K562 (cell line): ENCODE data around the gene TRIM71. TPM values are rescaled to one million over a fixed set of nuclear protein-coding genes. Genes with fewer than 3 reads are reported as not detected.

Experiments
- ATAC-seq: fragments of 200-7000 bp; cut with Tn5 transposase; 3 replicates; pipeline ENCODE4 v1.9.1; 2020; ENCODE audit warnings: moderate library complexity
- BruUV-seq: library from RNA; stranded (reverse); fragments of 400-500 nt; replicated peaks from 2 replicates; lab custom pipeline; 2021; lab: Mats Ljungman, UMichigan
- CTCF ChIA-PET: fragments of 300-600 bp; formaldehyde crosslinking; extraction: SDS; loops from one replicate; lab custom pipeline; 2021; ENCODE audit warnings: low intra/inter-chr PET ratio; lab: Yijun Ruan, JAX
- POLR2A ChIA-PET: fragments of 300-600, 350-650 bp; sonication (Branson Sonifier 250); formaldehyde crosslinking; extraction: SDS; loops from one replicate; lab custom pipeline; 2021; ENCODE audit warnings: antibody characterized with exemption, inconsistent platforms; lab: Yijun Ruan, JAX
- DNase-seq, 4 experiments: peaks; one replicate each; pipeline versions ENCODE4 v3.0.0 to v3.0.0-alpha.2; 2011 to 2018; ENCODE audit warnings: low spot score in 3 of 4, mixed read lengths in 3 of 4; ENCODE audit errors: extremely low read depth in 1 of 4
- FAIRE-seq: peaks from 2 replicates; lab custom pipeline; 2011; peaks lifted over from hg19 to GRCh38; lab: Jason Lieb, UNC
- H2AFZ ChIP-seq: 2 replicates; pipeline ENCODE4 v1.6.0; 2011; ENCODE audit warnings: low read depth, low read length, control low read depth, inconsistent platforms
- H3K27ac ChIP-seq: fragments of 200-600 bp; 3 replicates; pipeline ENCODE4 v1.8.0; 2011; ENCODE audit warnings: low read depth, mild to moderate bottlenecking, control low read depth, inconsistent platforms, low read length, moderate library complexity, mixed read lengths; ENCODE audit errors: extremely low read depth
- H3K27me3 ChIP-seq, 2 experiments: fragments of 300-600 bp in 1 of 2; 2 replicates in 1 of 2; 3 replicates in 1 of 2; pipeline versions ENCODE4 v1.6.0 to v1.8.0; 2011; ENCODE audit warnings: inconsistent platforms in 2 of 2, low read length in 2 of 2, mild to moderate bottlenecking in 1 of 2, mixed read lengths in 1 of 2, moderate library complexity in 1 of 2; ENCODE audit not compliant: control insufficient read depth in 2 of 2, insufficient read depth in 2 of 2
- H3K36me3 ChIP-seq: fragments of 300-600 bp; 3 replicates; pipeline ENCODE4 v1.8.0; 2011; ENCODE audit warnings: mild to moderate bottlenecking, low read length, inconsistent platforms; ENCODE audit not compliant: control insufficient read depth, insufficient read depth
- H3K4me1 ChIP-seq, 2 experiments: fragments of 200-600 bp in 1 of 2; replicated peaks in 1 of 2; 2 replicates in 1 of 2; 3 replicates in 1 of 2; pipeline versions ENCODE4 v1.5.1 to v1.8.0; 2011; ENCODE audit warnings: inconsistent platforms in 2 of 2, low read length in 2 of 2, mild to moderate bottlenecking in 1 of 2, mixed read lengths in 1 of 2, moderate library complexity in 1 of 2; ENCODE audit not compliant: control insufficient read depth in 2 of 2, insufficient read depth in 2 of 2
- H3K4me2 ChIP-seq: 2 replicates; pipeline ENCODE4 v1.6.1; 2011; ENCODE audit warnings: low read length, control low read depth, inconsistent platforms, mixed read lengths; ENCODE audit not compliant: insufficient read depth
- H3K4me3 ChIP-seq: fragments of 200-600 bp; sonication (generic), shearing (Covaris generic); 2 replicates; pipeline ENCODE4 v1.5.1; 2016; ENCODE audit warnings: control low read depth, inconsistent platforms
- H3K79me2 ChIP-seq: fragments of 200-600 bp; 3 replicates; pipeline ENCODE4 v1.8.0; 2011; ENCODE audit warnings: low read length, inconsistent platforms; ENCODE audit not compliant: control insufficient read depth, insufficient read depth
- H3K9ac ChIP-seq, 2 experiments: 2 replicates each; pipeline versions ENCODE4 v1.6.0 to v1.6.1; 2011; ENCODE audit warnings: low read depth in 2 of 2, low read length in 2 of 2, control low read depth in 1 of 2, inconsistent platforms in 1 of 2, mild to moderate bottlenecking in 1 of 2, mixed read lengths in 1 of 2; ENCODE audit not compliant: insufficient read depth in 1 of 2
- H3K9me1 ChIP-seq: one replicate; pipeline ENCODE4 v1.6.0; 2011; ENCODE audit warnings: inconsistent platforms, mild to moderate bottlenecking, low read length, moderate library complexity; ENCODE audit not compliant: control insufficient read depth, insufficient read depth
- H3K9me3 ChIP-seq: replicated peaks from 2 replicates; pipeline ENCODE4 v1.5.1; 2011; ENCODE audit warnings: low read depth, low read length, inconsistent platforms; ENCODE audit not compliant: control insufficient read depth, insufficient read depth
- H4K20me1 ChIP-seq: replicated peaks from 2 replicates; pipeline ENCODE4 v1.6.1; 2011; ENCODE audit warnings: low read length, inconsistent platforms, mixed read lengths; ENCODE audit not compliant: control insufficient read depth, insufficient read depth
- BMI1 ChIP-seq: fragments of 150-350 bp; IDR thresholded peaks from 2 replicates; pipeline ENCODE4 v1.6.1; 2014; ENCODE audit warnings: low read length
- CBX2 ChIP-seq: fragments of 200-600 bp; sonication (generic); IDR thresholded peaks from one replicate; pipeline ENCODE4 v1.6.1; 2012; ENCODE audit warnings: mild to moderate bottlenecking, low read length, inconsistent platforms; ENCODE audit not compliant: insufficient read depth, poor library complexity, severe bottlenecking
- CBX8 ChIP-seq: fragments of 200-600 bp; sonication (generic); IDR thresholded peaks from 2 replicates; pipeline ENCODE4 v1.6.1; 2012; ENCODE audit warnings: borderline replicate concordance, mixed run types, low read depth, mild to moderate bottlenecking, moderate library complexity, mixed read lengths, low read length, control low read depth, inconsistent platforms; ENCODE audit not compliant: poor library complexity, severe bottlenecking; ENCODE audit errors: extremely low read depth
- HMBOX1 ChIP-seq: sonication (generic); IDR thresholded peaks from 2 replicates; pipeline ENCODE4 v1.6.1; 2016
- ZNF3 ChIP-seq: fragments of 250-450 bp; sonication (Bioruptor Pico); IDR thresholded peaks from 2 replicates; pipeline ENCODE4 v1.5.0; 2021; ENCODE audit warnings: mild to moderate bottlenecking, moderate library complexity
- WGBS: fragments of 100-300 bp; shearing (Covaris generic); methylation state at CpG from one replicate; pipeline ENCODE4 v1.1.6; 2016; ENCODE audit warnings: low coverage, mixed read lengths; ENCODE audit not compliant: insufficient coverage; ENCODE audit errors: missing lambda C conversion rate; 5-methylcytosine and 5-hydroxymethylcytosine counted together
- in situ Hi-C: fragments of 300-500 bp; cut with MboI; formaldehyde crosslinking; loops from 4 replicates; pipeline ENCODE4 v1.15.0; 2018; ENCODE audit warnings: inconsistent platforms, mixed read lengths
- intact Hi-C: fragments of 100-400 bp; cut with micrococcal nuclease; formaldehyde crosslinking; loops from 2 replicates; pipeline ENCODE4 v1.14.2; 2022
- polyA plus RNA-seq, 8 experiments: library from polyadenylated mRNA; depleted of rRNA in 4 of 8; stranded (reverse) in 5 of 8; unstranded in 3 of 8; fragments of >200 nt; fragmentation: Nextera tagmentation in 2 of 8; fragmentation: Illumina TruSeq in 1 of 8; extraction: Ambion mirVana in 2 of 8; extraction: Trizol in 1 of 8; gene quantifications; 2 replicates each; pipeline versions ENCODE4 v1.2.1 to v1.2.3, GENCODE V29; 2011 to 2014; ENCODE audit warnings: inconsistent platforms in 1 of 8, missing spikeins in 1 of 8
- total RNA-seq, 7 experiments: library from RNA; depleted of rRNA in 6 of 7; stranded (reverse); fragments of >200 nt in 6 of 7; fragmentation: Illumina TruSeq in 2 of 7; extraction: Trizol in 2 of 7; gene quantifications; 2 replicates each; pipeline versions ENCODE4 v1.2.1 to v1.2.3, GENCODE V29; 2011 to 2021; ENCODE audit warnings: low replicate concordance in 1 of 7

TRIM71 gene
- total and polyA plus RNA-seq, 9 of the 15 experiments (the other 6 are each of a cell fraction or from before 2014, with no cell fraction given): 0.04 to 0.11 TPM; not detected in 7

GRCh38 chr3:32820971-32821685 is 3.3 kb downstream of the TRIM71 start:
- no TSS peak for BruUV-seq
- peaks cover 56 to 63% of the 10 kb centered on the region in 2 experiments for H3K27me3 ChIP-seq
- peaks cover 0 to 15% of the 10 kb centered on the region in 2 experiments; a peak in 2 of 5 replicates for H3K4me1 ChIP-seq
- CTCF ChIA-PET: no interaction called here
- H3K9me3 ChIP-seq: peaks cover 10% of the 10 kb centered on the region
- 4% methylated on average over 12 of the region's 12 CpGs for WGBS
- no peak overlapping the region for H3K4me3 ChIP-seq
- FAIRE-seq: peak; percentile 23
- H3K4me2 ChIP-seq: no peak overlapping the region
- no peak overlapping the region for H3K9ac ChIP-seq
- no peak; the same call in 2 of the 3 replicates for ATAC-seq
- TF ChIP-seq ZNF3 (CRISPR knock-in tag) (no peak), CBX8 (peak; percentile 96), HMBOX1 (no peak), BMI1 (peak; percentile 51; the same call in 1 of the 2 replicates), CBX2 (peak; percentile 91)
- TF ChIP-seq, all 486 proteins: peak for 3
- Histone ChIP-seq H4K20me1 (no peaks in the 10 kb centered on the region), H3K79me2 (no peaks in the 10 kb centered on the region), H3K27ac (no peak overlapping the region), H3K9me1 (no peaks in the 10 kb centered on the region), H3K36me3 (no peaks in the 10 kb centered on the region), H2AFZ (no peak overlapping the region)
- intact Hi-C loops (no loop called here), in situ Hi-C loops (no loop called here)
- POLR2A ChIA-PET: interaction anchor here (0.6 to 1.9 kb wide), 4 partner anchors 8 to 98 kb away, joined by 3 to 7 read pairs (median 4); no protein-coding TSS in a partner anchor
- no peak for DNase-seq
